HepG2 (cell line): ENCODE data around the gene MCM3. TPM values are rescaled to one million over a fixed set of nuclear protein-coding genes. Genes with fewer than 3 reads are reported as not detected.

Experiments used
- ETV5 ChIP-seq: IDR thresholded peaks from 2 replicates; pipeline ENCODE4 v1.6.1; 2018; ENCODE audit warnings: missing biosample characterization, missing genetic modification reagents, inconsistent platforms, borderline replicate concordance
- KAT8 ChIP-seq: IDR thresholded peaks from 2 replicates; pipeline ENCODE4 v1.6.1; 2016; ENCODE audit warnings: missing genetic modification reagents, missing compliant biosample characterization
- KDM4B ChIP-seq: sonication (generic); formaldehyde crosslinking; IDR thresholded peaks from 2 replicates; pipeline ENCODE4 v1.4.0; 2020; ENCODE audit warnings: missing genetic modification reagents
- KIAA2018 ChIP-seq: sonication (generic); formaldehyde crosslinking; IDR thresholded peaks from 2 replicates; pipeline ENCODE4 v1.5.0; 2020; ENCODE audit warnings: mild to moderate bottlenecking, missing genetic modification reagents, borderline replicate concordance
- LCORL ChIP-seq, 2 experiments: fragments of 450-650 bp in 1 of 2; sonication (generic) in 1 of 2; formaldehyde crosslinking in 1 of 2; IDR thresholded peaks; 2 replicates each; pipeline versions ENCODE4 v1.5.0 to v1.6.1; 2017 to 2020; ENCODE audit warnings: antibody characterized with exemption in 1 of 2, missing genetic modification reagents in 1 of 2
- RBAK ChIP-seq: sonication (generic); formaldehyde crosslinking; IDR thresholded peaks from 2 replicates; pipeline ENCODE4 v1.5.1; 2020; ENCODE audit warnings: mild to moderate bottlenecking, missing genetic modification reagents
- RFXAP ChIP-seq: sonication (generic); formaldehyde crosslinking; IDR thresholded peaks from 2 replicates; pipeline ENCODE4 v1.4.0; 2020; ENCODE audit warnings: missing genetic modification reagents, borderline replicate concordance
- ZFP36L1 ChIP-seq: sonication (generic); formaldehyde crosslinking; IDR thresholded peaks from 2 replicates; pipeline ENCODE4 v1.8.0; 2022; ENCODE audit warnings: mild to moderate bottlenecking, missing genetic modification reagents, moderate library complexity
- ZNF143 ChIP-seq: sonication (generic); formaldehyde crosslinking; IDR thresholded peaks from 2 replicates; pipeline ENCODE4 v1.4.0; 2020; ENCODE audit warnings: missing genetic modification reagents
- ZNF251 ChIP-seq: sonication (generic); formaldehyde crosslinking; IDR thresholded peaks from 2 replicates; pipeline ENCODE4 v1.9.0; 2021; ENCODE audit warnings: mild to moderate bottlenecking, missing genetic modification reagents
- ZNF33B ChIP-seq: sonication (generic); formaldehyde crosslinking; IDR thresholded peaks from 2 replicates; pipeline ENCODE4 v1.5.1; 2020; ENCODE audit warnings: mild to moderate bottlenecking, missing genetic modification reagents
- ZNF674 ChIP-seq: sonication (generic); formaldehyde crosslinking; IDR thresholded peaks from 2 replicates; pipeline ENCODE4 v1.5.0; 2020; ENCODE audit warnings: low read depth, mild to moderate bottlenecking, missing genetic modification reagents
- ZNF678 ChIP-seq: sonication (generic); formaldehyde crosslinking; IDR thresholded peaks from 2 replicates; pipeline ENCODE4 v1.4.0; 2020; ENCODE audit warnings: mild to moderate bottlenecking, missing genetic modification reagents
- ZNF768 ChIP-seq: sonication (generic); formaldehyde crosslinking; IDR thresholded peaks from 2 replicates; pipeline ENCODE4 v1.4.0; 2020; ENCODE audit warnings: missing genetic modification reagents
- ZNF780A ChIP-seq: sonication (generic); formaldehyde crosslinking; IDR thresholded peaks from 2 replicates; pipeline ENCODE4 v1.8.0; 2022; ENCODE audit warnings: mild to moderate bottlenecking, missing genetic modification reagents, moderate library complexity
- polyA plus RNA-seq, 8 experiments: library from polyadenylated mRNA; depleted of rRNA in 3 of 8; stranded (reverse) in 7 of 8; unstranded in 1 of 8; fragments of >200 nt; fragmentation: Illumina TruSeq in 4 of 8; extraction: Trizol in 4 of 8; gene quantifications; 2 replicates each; pipeline versions ENCODE4 v1.2.1 to v1.2.3, GENCODE V29; 2011 to 2016; ENCODE audit warnings: low read depth in 4 of 8, missing spikeins in 1 of 8, mixed read lengths in 1 of 8; ENCODE audit not compliant: insufficient read depth in 1 of 8
- total RNA-seq, 5 experiments: library from RNA; depleted of rRNA; stranded (reverse); fragments of >200 nt; fragmentation: Illumina TruSeq; extraction: Trizol; gene quantifications; 2 replicates each; pipeline ENCODE4 v1.2.3, GENCODE V29; 2016; ENCODE audit warnings: low read depth in 1 of 5
- TF ChIP-seq, protein P1 (sequence below): sonication (generic); formaldehyde crosslinking; IDR thresholded peaks from 2 replicates; pipeline ENCODE4 v1.5.1; 2020; ENCODE audit warnings: mild to moderate bottlenecking, missing genetic modification reagents, moderate library complexity

The MCM3 gene
- total and polyA plus RNA-seq, 2 of the 13 experiments (the other 11 are each of a cell fraction or from before 2014, with no cell fraction given), result 164 to 288 TPM

- peak; percentile 100 for TF ChIP-seq ZFP36L1
- TF ChIP-seq, protein P1, sequence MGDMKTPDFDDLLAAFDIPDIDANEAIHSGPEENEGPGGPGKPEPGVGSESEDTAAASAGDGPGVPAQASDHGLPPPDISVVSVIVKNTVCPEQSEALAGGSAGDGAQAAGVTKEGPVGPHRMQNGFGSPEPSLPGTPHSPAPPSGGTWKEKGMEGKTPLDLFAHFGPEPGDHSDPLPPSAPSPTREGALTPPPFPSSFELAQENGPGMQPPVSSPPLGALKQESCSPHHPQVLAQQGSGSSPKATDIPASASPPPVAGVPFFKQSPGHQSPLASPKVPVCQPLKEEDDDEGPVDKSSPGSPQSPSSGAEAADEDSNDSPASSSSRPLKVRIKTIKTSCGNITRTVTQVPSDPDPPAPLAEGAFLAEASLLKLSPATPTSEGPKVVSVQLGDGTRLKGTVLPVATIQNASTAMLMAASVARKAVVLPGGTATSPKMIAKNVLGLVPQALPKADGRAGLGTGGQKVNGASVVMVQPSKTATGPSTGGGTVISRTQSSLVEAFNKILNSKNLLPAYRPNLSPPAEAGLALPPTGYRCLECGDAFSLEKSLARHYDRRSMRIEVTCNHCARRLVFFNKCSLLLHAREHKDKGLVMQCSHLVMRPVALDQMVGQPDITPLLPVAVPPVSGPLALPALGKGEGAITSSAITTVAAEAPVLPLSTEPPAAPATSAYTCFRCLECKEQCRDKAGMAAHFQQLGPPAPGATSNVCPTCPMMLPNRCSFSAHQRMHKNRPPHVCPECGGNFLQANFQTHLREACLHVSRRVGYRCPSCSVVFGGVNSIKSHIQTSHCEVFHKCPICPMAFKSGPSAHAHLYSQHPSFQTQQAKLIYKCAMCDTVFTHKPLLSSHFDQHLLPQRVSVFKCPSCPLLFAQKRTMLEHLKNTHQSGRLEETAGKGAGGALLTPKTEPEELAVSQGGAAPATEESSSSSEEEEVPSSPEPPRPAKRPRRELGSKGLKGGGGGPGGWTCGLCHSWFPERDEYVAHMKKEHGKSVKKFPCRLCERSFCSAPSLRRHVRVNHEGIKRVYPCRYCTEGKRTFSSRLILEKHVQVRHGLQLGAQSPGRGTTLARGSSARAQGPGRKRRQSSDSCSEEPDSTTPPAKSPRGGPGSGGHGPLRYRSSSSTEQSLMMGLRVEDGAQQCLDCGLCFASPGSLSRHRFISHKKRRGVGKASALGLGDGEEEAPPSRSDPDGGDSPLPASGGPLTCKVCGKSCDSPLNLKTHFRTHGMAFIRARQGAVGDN (CRISPR knock-in tag), result peak; percentile 98
- TF ChIP-seq KIAA2018 (CRISPR knock-in tag), result peak; percentile 77; the same call in 1 of the 2 replicates
- peak; percentile 97 for TF ChIP-seq ZNF143
- no peak for TF ChIP-seq LCORL (IDR thresholded peaks at IDR 0.05)
- TF ChIP-seq LCORL (CRISPR knock-in tag; IDR thresholded peaks at IDR 0.05), result peak; percentile 37; the same call in 1 of the 2 replicates
- TF ChIP-seq ZNF251, result no peak
- no peak for TF ChIP-seq RBAK (CRISPR knock-in tag)
- TF ChIP-seq ETV5 (CRISPR knock-in tag), result peak; percentile 84
- peak; percentile 37; the same call in 1 of the 2 replicates for TF ChIP-seq KDM4B (CRISPR knock-in tag)
- TF ChIP-seq KAT8 (CRISPR knock-in tag), result peak; percentile 74
- TF ChIP-seq ZNF780A (CRISPR knock-in tag), result peak; percentile 96
- TF ChIP-seq RFXAP, result peak; percentile 95; the same call in 1 of the 2 replicates
- no peak for TF ChIP-seq ZNF33B (CRISPR knock-in tag)
- 0 out of 2 replicates have a peak, but pooled peaks have one; percentile 83 for TF ChIP-seq ZNF674 (CRISPR knock-in tag)
- peak; percentile 49; the same call in 1 of the 2 replicates for TF ChIP-seq ZNF768
- no peak; the same call in 1 of the 2 replicates for TF ChIP-seq ZNF678 (CRISPR knock-in tag)
Measured at GRCh38 chr6:52284460-52285176, at the start of gene MCM3 (continued).
